Keratinocyte (primary cell): ENCODE data around the gene TDRKH.

ENCODE experiments used
- EZH2 ChIP-seq: IDR thresholded peaks from one replicate; pipeline ENCODE4 v1.6.1; 2012; ENCODE audit warnings: inconsistent platforms, mild to moderate bottlenecking, low read length, moderate library complexity
- TF ChIP-seq, protein P1 (sequence below), 3 experiments: IDR thresholded peaks in 1 of 3; conservative IDR thresholded peaks in 1 of 3; optimal IDR thresholded peaks in 1 of 3; 2 replicates in 2 of 3; 3 replicates in 1 of 3; pipeline versions ENCODE3 to v1.5.1; 2011; ENCODE audit warnings: low read length in 3 of 3, mild to moderate bottlenecking in 3 of 3, moderate library complexity in 2 of 3, control low read depth in 1 of 3, inconsistent platforms in 1 of 3; ENCODE audit not compliant: insufficient read depth in 2 of 3; ENCODE audit errors: extremely low read depth in 1 of 3

DNA sequence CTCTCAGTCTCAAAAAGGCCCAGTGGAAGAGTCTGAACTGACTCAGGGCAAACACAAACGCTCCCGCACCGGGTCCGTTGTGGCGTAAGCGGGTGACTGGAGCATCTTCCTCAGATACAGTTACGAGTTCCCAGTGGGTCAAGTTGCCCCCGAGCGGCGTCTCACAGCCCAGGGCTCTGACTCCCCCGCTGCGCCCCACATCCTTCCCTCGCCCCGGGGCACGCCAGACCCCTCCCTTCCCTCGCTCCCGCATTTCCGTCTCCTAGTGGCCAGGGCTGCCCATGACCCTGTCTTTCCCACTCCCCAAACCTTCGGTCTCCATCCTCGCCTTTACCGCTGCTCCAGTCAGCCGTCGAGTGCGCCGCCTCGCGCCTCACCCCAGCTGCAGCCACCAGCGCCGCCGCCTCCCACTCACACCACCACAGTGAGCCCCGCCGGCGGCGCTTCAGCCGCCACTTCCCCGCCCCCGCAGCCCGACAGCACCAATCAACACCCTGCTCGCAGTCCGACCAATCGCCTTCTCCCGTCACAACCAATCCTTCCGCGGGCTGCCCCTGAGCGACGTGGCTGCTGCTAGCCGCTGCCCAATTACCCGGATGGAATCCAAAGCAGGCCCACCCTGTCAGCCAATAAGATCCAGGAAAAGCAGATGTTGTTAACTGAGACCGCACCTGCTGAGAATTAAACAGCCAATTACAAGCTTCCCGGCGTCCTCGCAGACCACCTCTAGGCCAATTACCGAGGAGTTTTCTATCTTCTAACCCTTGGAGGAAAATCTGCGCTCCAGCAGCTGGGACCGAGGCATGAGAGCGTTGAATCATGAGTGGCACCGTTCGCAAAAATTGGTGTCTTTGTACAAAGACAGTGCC lies at the start of gene TDRKH:
- TF ChIP-seq, protein P1, sequence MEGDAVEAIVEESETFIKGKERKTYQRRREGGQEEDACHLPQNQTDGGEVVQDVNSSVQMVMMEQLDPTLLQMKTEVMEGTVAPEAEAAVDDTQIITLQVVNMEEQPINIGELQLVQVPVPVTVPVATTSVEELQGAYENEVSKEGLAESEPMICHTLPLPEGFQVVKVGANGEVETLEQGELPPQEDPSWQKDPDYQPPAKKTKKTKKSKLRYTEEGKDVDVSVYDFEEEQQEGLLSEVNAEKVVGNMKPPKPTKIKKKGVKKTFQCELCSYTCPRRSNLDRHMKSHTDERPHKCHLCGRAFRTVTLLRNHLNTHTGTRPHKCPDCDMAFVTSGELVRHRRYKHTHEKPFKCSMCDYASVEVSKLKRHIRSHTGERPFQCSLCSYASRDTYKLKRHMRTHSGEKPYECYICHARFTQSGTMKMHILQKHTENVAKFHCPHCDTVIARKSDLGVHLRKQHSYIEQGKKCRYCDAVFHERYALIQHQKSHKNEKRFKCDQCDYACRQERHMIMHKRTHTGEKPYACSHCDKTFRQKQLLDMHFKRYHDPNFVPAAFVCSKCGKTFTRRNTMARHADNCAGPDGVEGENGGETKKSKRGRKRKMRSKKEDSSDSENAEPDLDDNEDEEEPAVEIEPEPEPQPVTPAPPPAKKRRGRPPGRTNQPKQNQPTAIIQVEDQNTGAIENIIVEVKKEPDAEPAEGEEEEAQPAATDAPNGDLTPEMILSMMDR (optimal IDR thresholded peaks at IDR 0.05 in 1 of 3, IDR thresholded peaks at IDR 0.05 in 1 of 3, conservative IDR thresholded peaks at IDR 0.05 in 1 of 3; ENCODE audit: extremely low read depth in 1 of 3, insufficient read depth in 2 of 3, low read length in 3 of 3) = peak; percentile 19 to 55 (median 35)
- no peak for TF ChIP-seq EZH2
